Thyroid gland (tissue), 4 donors: ENCODE results near the gene AFAP1L1. TPM values are rescaled to one million over a fixed set of nuclear protein-coding genes. Genes with fewer than 3 reads are reported as not detected.

Experiments used
- DNase-seq, 2 donors: peaks; one replicate each; pipeline ENCODE4 v3.0.0-alpha.2; 2019
- H3K27ac ChIP-seq, 3 donors: fragments of 200-600 bp; sonication (generic); 1 replicate in 2 of 3; 2 replicates in 1 of 3; pipeline ENCODE4 v1.5.1; 2016 to 2019; ENCODE audit warnings: mild to moderate bottlenecking in 1 of 3, moderate library complexity in 1 of 3
- H3K27me3 ChIP-seq: fragments of 200-600 bp; sonication (generic); one replicate; pipeline ENCODE4 v1.5.1; 2019
- H3K36me3 ChIP-seq, 2 donors: fragments of 200-600 bp; sonication (generic); one replicate each; pipeline ENCODE4 v1.5.1; 2016 to 2019
- H3K4me1 ChIP-seq, 2 donors: fragments of 200-600 bp; sonication (generic); one replicate each; pipeline ENCODE4 v1.5.1; 2017 to 2019
- H3K4me3 ChIP-seq, 3 donors: fragments of 200-600 bp; sonication (generic); replicated peaks in 1 of 3; 1 replicate in 2 of 3; 2 replicates in 1 of 3; pipeline ENCODE4 v1.5.1; 2016; ENCODE audit warnings: mild to moderate bottlenecking in 1 of 3
- H3K9me3 ChIP-seq: fragments of 200-600 bp; sonication (generic); one replicate; pipeline ENCODE4 v1.5.1; 2017
- POLR2A ChIP-seq, 2 donors: fragments of 450-650 bp; IDR thresholded peaks; one replicate each; pipeline ENCODE4 v1.6.1; 2017; ENCODE audit warnings: antibody characterized with exemption in 2 of 2, mild to moderate bottlenecking in 2 of 2, moderate library complexity in 1 of 2
- WGBS, 2 donors: methylation state at CpG; one replicate each; pipeline ENCODE4 v1.1.5; 2017; 5-methylcytosine and 5-hydroxymethylcytosine counted together
- intact Hi-C: fragments of 100-400 bp; cut with DNase I; formaldehyde crosslinking; loops from one replicate; pipeline ENCODE4 v1.15.1; 2023
- total RNA-seq, 4 donors: library from RNA; depleted of rRNA; stranded (reverse); fragments of >200 nt; gene quantifications; one replicate each; pipeline ENCODE4 v1.2.3, GENCODE V29; 2016
- TF ChIP-seq, protein P1 (sequence below), 6 experiments: fragments of 200-600 bp in 3 of 6; fragments of 450-650 bp in 3 of 6; sonication (generic) in 3 of 6; IDR thresholded peaks; one replicate each; pipeline ENCODE4 v1.5.1; 2016 to 2019; ENCODE audit warnings: antibody characterized with exemption in 6 of 6, mild to moderate bottlenecking in 2 of 6, inconsistent platforms in 1 of 6, moderate library complexity in 1 of 6

AFAP1L1 gene
- total RNA-seq, 4 donors from 2014 or later = 15.9 to 43.1 (median 26.8) TPM

DNA sequence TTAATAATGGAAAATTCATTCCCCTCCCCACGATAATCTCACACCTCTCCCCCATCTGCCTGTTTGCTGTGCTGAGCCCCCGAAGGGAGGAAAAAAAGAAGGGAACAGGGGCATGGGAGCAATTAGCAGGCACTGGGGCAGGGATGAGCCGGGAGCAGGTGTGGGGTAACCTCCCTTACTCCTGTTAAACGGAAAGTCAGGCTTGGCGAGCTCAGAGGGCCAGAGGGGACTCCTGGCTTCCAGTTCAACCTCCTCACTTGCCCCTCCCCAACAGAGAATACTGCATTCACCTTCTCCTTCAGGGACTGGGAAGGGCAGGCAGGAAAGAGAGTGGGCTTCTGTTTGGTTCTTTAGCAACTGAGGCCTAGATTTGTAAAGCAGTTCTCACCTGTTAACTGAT is 1.6 kb downstream of the AFAP1L1 start:
- TF ChIP-seq POLR2A (IDR thresholded peaks at IDR 0.05) = no peak
- TF ChIP-seq, protein P1, sequence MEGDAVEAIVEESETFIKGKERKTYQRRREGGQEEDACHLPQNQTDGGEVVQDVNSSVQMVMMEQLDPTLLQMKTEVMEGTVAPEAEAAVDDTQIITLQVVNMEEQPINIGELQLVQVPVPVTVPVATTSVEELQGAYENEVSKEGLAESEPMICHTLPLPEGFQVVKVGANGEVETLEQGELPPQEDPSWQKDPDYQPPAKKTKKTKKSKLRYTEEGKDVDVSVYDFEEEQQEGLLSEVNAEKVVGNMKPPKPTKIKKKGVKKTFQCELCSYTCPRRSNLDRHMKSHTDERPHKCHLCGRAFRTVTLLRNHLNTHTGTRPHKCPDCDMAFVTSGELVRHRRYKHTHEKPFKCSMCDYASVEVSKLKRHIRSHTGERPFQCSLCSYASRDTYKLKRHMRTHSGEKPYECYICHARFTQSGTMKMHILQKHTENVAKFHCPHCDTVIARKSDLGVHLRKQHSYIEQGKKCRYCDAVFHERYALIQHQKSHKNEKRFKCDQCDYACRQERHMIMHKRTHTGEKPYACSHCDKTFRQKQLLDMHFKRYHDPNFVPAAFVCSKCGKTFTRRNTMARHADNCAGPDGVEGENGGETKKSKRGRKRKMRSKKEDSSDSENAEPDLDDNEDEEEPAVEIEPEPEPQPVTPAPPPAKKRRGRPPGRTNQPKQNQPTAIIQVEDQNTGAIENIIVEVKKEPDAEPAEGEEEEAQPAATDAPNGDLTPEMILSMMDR (IDR thresholded peaks at IDR 0.05) = no peak
- peak overlapping the region in 1 of 3 donors; percentile 32 for H3K4me3 ChIP-seq

DNA sequence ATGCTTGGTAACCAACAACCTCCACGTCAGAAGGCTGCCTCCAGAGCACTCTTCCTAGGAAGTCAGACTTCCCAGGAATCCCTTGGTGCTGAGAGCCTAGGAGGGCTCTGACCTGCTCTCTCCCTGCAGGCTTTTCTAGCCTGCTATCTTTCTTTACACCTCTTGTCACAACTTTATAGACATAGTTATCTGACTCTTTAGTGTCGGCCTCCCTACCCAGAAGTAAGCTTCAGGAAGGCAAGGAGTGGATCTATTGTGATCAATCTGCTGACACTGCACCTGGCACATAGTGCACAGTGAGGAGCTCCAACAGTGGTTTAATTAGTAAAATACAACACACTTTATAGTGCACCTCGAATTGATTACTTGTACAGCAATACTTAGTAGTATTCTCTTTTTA is 2.3 kb downstream of the AFAP1L1 start:
- Histone ChIP-seq H3K27me3 (no peaks in the 10 kb centered on the region), H3K4me1 (peaks cover 6 to 13% of the 10 kb centered on the region in 2 donors), H3K27ac (peak overlapping the region in 1 of 3 donors; percentile 8), H3K36me3 (no peaks in the 10 kb centered on the region), H3K4me3 (no peak overlapping the region), H3K9me3 (no peaks in the 10 kb centered on the region)
- no peak for DNase-seq
- TF ChIP-seq, protein P1 (IDR thresholded peaks at IDR 0.05) = no peak
- TF ChIP-seq POLR2A (IDR thresholded peaks at IDR 0.05) = no peak
- intact Hi-C loops = no loop called here
- WGBS, 2 donors = 62 to 70% methylated on average over 3 of the region's 3 CpGs

More for the DNA sequence above, 1.6 kb downstream of the AFAP1L1 start:
- Histone ChIP-seq H3K27me3 (no peaks in the 10 kb centered on the region), H3K36me3 (no peaks in the 10 kb centered on the region), H3K4me1 (peaks cover 6 to 13% of the 10 kb centered on the region in 2 donors), H3K9me3 (no peaks in the 10 kb centered on the region), H3K27ac (peak overlapping the region in 2 of 3 donors; percentile 8 to 76)
- 36 to 66% methylated on average over 5 of the region's 5 CpGs for WGBS, 2 donors
- intact Hi-C loops = no loop called here
- DNase-seq = no peak

DNA sequence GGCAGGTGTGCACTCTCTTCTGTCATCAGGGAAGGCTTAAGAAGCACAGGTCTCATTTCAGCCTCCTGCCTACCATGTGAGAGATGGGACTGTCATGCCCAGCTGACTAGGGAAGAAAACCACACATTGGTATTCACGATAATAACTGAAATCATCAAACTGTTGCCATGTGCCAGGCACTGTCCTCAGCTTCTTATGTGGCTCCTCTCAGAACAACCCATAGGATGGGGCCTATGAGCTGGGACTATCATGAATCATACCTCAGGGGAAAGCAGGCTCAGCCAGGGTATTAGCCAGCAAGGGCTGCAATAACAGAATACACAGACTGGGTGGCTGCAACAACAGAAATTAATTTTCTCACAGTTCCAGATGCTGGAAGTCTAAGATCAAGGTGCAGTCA is 3.3 kb downstream of the AFAP1L1 start:
- no peaks in the 10 kb centered on the region for H3K27me3 ChIP-seq
- H3K4me3 ChIP-seq = no peak overlapping the region
- H3K9me3 ChIP-seq = no peaks in the 10 kb centered on the region
- no peaks in the 10 kb centered on the region for H3K36me3 ChIP-seq
- intact Hi-C loops = no loop called here
- no peak for DNase-seq
- TF ChIP-seq POLR2A (IDR thresholded peaks at IDR 0.05) = no peak
- TF ChIP-seq, protein P1 (IDR thresholded peaks at IDR 0.05) = no peak
- 90 to 95% methylated on average over 1 of the region's 1 CpG for whole genome bisulfite sequencing, 2 donors
- H3K27ac ChIP-seq = no peak overlapping the region
- H3K4me1 ChIP-seq = peaks cover 6 to 13% of the 10 kb centered on the region in 2 donors

DNA sequence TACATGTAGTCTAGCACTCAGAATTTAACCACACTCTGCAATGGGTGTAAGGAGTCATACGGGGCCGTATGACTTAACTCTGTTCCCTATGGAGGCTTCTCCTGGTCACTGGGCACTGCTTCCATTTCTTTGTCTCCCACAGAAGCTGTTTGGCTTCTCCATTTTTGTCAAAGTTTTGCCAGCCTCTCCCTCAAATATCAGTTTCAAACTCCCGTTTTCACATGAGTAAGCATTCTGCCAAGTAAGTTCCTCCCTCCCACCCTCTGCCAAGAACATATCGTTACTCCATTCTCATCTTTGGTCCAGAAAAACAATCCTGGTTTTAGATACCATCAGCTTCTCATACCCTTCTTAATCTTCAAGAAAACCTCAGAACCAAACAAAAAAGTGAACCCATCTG is 6.1 kb downstream of the AFAP1L1 start:
- WGBS, 2 donors = 51 to 61% methylated on average over 4 of the region's 4 CpGs
- DNase-seq = no peak
- Histone ChIP-seq H3K9me3 (no peaks in the 10 kb centered on the region), H3K27me3 (no peaks in the 10 kb centered on the region), H3K4me1 (peaks cover 2% of the 10 kb centered on the region in 2 donors), H3K27ac (no peak overlapping the region), H3K36me3 (no peaks in the 10 kb centered on the region), H3K4me3 (no peak overlapping the region)
- TF ChIP-seq, protein P1 (IDR thresholded peaks at IDR 0.05) = no peak
- TF ChIP-seq POLR2A (IDR thresholded peaks at IDR 0.05) = no peak
- intact Hi-C loops = no loop called here

DNA sequence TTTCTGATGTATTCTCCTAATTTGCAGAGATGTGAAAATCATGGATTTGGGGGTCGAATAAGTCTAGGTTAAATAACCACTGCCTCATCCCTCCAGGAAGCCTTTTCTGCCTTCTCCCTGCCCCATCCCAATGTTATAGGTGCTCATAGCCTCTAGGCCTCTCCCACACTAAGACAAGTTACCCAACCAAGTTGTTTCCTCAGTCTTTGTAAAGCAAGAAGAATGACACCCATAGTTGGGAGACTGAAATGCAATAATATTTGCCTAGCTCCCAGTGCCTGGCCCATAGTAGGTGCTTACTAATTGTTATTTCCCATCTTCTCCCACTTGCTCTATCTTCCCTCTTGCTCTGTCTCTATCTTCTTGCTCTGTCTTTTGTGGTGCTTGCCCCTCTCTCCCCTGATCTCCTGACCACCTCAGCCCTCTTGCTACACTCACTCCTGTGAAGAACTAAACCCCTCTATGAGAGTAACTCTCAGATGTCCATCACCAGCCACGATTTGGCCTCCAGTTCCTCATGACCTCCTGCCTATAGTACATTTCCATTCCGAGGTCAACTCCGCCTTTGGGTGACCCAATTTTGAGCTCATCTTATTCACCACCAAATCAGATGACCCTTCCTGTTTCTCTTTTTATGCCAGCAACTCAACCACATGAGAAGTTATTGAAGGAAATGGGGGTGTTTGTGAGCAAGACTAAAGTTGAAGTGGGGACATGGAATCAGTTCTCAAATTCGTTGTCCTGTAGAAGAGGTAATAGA is 7.0 kb downstream of the AFAP1L1 start:
- WGBS, 2 donors = 72 to 73% methylated on average over 5 of the region's 5 CpGs
- no peak for TF ChIP-seq POLR2A (IDR thresholded peaks at IDR 0.05)
- TF ChIP-seq, protein P1 (IDR thresholded peaks at IDR 0.05) = no peak
- H3K4me1 ChIP-seq = no peaks in the 10 kb centered on the region
- DNase-seq = no peak
- no peak overlapping the region for H3K27ac ChIP-seq
- intact Hi-C loops = no loop called here
- no peak overlapping the region for H3K4me3 ChIP-seq
- H3K36me3 ChIP-seq = no peaks in the 10 kb centered on the region
- H3K9me3 ChIP-seq = no peaks in the 10 kb centered on the region
- H3K27me3 ChIP-seq = no peaks in the 10 kb centered on the region
